ENCODE measurements around the gene SORT1.
"Not testable (repeated sequence)": the region's sequence is repeated elsewhere in the genome, so short reads cannot be mapped to it uniquely, and the experiment has no call there.

The SORT1 gene

DNA sequence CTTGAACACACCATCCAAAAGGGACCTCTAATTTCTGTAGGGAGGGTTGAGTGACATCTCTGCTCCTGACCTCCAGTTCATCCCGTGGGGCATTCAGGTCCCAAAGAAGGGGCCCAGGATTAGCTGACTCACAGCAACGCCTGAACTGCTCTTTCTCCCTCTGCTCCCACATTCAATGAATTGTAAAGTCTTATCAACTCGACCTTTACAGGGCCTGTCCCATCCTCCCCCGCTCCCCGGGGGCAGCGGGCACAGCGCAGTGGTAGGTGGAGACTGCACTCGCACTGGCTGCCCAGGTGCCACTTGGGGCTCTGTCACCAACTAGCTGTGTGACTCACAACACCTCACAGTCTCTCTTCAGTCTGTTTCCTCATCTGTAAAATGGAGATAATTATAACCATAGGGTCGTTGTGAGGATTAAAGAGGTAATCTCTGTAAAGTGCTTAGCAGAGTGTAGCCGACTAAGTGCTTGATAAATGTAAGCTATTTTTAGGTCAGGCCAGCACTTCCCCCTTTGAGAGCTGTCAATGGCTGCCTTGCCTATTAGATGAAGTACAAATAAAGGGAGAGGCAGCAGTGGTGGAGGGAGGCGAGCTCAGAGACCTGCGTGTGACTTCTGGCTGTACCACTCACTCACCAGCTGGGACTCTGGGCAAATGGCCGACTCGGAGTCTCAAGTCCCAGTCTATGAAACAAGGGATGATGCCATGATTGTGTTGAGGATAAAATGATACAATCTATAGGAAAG, 90.3 kb downstream of the SORT1 start:
- peak; percentile 46 for DNase-seq (ENCODE audit: insufficient read length, low spot score)
- TF ChIP-seq, protein P1, sequence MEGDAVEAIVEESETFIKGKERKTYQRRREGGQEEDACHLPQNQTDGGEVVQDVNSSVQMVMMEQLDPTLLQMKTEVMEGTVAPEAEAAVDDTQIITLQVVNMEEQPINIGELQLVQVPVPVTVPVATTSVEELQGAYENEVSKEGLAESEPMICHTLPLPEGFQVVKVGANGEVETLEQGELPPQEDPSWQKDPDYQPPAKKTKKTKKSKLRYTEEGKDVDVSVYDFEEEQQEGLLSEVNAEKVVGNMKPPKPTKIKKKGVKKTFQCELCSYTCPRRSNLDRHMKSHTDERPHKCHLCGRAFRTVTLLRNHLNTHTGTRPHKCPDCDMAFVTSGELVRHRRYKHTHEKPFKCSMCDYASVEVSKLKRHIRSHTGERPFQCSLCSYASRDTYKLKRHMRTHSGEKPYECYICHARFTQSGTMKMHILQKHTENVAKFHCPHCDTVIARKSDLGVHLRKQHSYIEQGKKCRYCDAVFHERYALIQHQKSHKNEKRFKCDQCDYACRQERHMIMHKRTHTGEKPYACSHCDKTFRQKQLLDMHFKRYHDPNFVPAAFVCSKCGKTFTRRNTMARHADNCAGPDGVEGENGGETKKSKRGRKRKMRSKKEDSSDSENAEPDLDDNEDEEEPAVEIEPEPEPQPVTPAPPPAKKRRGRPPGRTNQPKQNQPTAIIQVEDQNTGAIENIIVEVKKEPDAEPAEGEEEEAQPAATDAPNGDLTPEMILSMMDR (IDR thresholded peaks at IDR 0.05; ENCODE audit: insufficient read depth, missing control alignments) = no peak
- FAIRE-seq = peak; percentile 81

DNA sequence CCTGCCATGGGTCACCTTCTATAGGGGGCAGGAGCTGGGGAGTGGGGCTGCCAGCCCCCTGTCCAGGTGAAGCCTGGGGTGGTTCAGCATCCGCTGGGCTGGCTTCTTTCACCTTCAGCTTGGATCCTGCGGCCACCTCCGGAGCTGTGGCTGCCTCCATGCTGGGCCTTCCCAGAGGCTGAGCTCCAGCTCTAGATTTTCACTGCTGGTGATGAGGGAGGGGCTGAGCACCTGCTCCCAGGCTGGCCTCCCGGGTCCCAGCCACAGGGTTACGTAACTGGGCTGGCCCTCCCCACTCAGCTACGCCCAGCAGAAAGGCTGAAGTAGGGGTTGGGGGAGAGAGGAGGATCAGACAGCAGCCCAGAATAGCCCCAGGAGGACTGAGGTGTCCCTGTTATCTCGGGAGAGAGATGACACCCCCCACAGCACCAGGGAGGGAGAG, 90.9 kb downstream of the SORT1 start, which contains the start of gene MYBPHL:
Gene MYBPHL (minus strand): TSS at position 180 of the 442 bp plus-strand sequence. CDS start 20 bp downstream, at position 160.
- TF ChIP-seq, protein P1 (IDR thresholded peaks at IDR 0.05; ENCODE audit: insufficient read depth, missing control alignments) = no peak
- FAIRE-seq = no peak
- peak; percentile 70 for DNase-seq (ENCODE audit: insufficient read length, low spot score)

GRCh38 chr1:109305991-109306390, 91.7 kb downstream of the SORT1 start:
- FAIRE-seq; DNase-seq (ENCODE audit: insufficient read length, low spot score): not testable (repeated sequence)

GRCh38 chr1:109304226-109304920, 93.3 kb downstream of the SORT1 start:
- TF ChIP-seq, protein P1 (IDR thresholded peaks at IDR 0.05; ENCODE audit: insufficient read depth, missing control alignments) = no peak
- FAIRE-seq (no peak), DNase-seq (ENCODE audit: insufficient read length, low spot score) (no peak)

DNA sequence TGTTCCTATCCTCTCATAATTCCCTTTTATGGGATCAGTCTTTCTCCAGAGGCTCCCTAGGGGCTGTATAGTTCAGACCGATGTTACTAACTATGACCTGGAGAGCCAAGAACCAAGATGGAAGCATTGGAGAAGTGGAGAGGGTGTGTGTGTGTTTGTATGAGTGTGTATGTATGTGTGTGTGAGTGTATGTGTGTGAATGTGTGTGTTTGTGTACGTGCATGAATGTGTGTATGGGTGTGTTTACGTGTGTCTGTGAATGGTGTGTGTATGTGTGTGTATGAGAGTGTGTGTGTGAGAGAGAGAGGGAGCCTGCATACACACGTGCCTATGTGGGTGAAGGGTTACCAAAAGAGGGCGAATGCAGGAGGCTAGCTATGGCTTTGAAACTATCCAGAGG, 95.8 kb downstream of the SORT1 start:
- FAIRE-seq = no peak
- TF ChIP-seq, protein P1 (IDR thresholded peaks at IDR 0.05; ENCODE audit: insufficient read depth, missing control alignments) = no peak

DNA sequence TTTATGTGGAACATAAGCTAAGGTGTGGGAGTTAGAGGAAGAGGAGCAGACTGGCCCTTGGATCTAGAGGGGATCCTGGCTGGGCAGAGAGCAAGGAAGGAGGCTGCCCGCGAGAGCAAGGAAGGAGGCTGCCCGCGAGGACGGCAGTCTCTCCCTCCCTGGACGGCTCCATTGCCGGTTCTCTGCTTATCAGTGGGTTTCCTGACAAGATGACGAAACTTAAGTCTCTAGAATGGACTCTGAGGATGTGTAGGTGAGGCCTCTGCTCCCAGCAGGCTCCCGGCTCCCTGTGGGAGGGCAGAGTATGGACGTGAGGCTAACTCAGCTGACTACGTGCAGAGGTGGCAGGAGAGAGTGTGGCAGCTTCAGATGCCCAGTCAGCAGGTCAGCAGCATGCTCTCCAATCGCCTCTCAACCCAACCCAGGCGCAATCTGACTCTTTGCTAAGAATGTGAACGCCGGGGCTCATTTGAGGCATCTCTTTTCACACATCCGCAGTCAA, 97.0 kb downstream of the SORT1 start:
- DNase-seq (ENCODE audit: insufficient read length, low spot score) = no peak
- TF ChIP-seq, protein P1 (IDR thresholded peaks at IDR 0.05; ENCODE audit: insufficient read depth, missing control alignments) = no peak
- FAIRE-seq = no peak

More for the DNA sequence above, 95.8 kb downstream of the SORT1 start:
- DNase-seq (ENCODE audit: insufficient read length, low spot score) = no peak

- DNase-seq (ENCODE audit: insufficient read length, low spot score) (no peak), FAIRE-seq (no peak)
- TF ChIP-seq, protein P1 (IDR thresholded peaks at IDR 0.05; ENCODE audit: insufficient read depth, missing control alignments) = no peak
Measured at GRCh38 chr1:109299558-109300343, 98.0 kb downstream of the SORT1 start.

All from D721Med (cell line).